ENCODE results near the gene EDRF1. TPM values are rescaled to one million over a fixed set of nuclear protein-coding genes. Genes with fewer than 3 reads are reported as not detected.

The EDRF1 gene
- total and polyA plus RNA-seq, 2 of the 13 experiments (the other 11 are each of a cell fraction or from before 2014, with no cell fraction given), result 16.9 to 26.7 TPM

DNA sequence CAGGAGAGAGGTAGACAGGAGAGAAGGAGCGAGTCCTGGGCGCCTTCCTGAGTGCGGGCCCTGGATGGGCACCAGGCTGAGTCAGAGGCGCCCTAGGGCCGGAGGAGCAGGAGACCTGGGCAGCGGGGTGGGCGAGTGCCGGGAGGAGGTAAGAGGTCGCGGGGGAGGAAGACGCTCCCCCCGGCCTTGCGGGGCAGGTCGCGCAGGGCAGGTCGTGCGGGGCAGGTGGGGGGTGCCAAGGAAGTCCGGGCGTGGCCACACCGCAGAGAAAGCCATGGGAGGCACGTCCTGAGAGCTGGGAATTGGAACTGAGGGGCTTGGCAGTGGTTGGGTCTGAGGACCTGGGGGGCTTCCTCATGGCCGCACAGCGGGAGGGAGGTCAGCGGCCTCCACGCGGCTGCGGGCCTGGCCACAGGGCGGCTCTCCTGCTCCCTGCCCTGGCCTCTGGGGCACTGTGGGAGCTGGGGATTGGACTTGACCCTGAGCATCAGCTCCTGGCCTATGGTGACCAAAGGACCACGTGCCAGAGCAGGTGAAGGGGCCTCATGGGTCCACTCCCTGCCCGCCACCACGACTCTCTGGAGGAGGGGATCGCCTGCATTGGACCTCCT lies 55.2 kb downstream of the EDRF1 start (continued):
- peak; percentile 47 for TF ChIP-seq CTCF (CRISPR knock-in tag; IDR thresholded peaks at IDR 0.05)
- no peak for TF ChIP-seq TP53 (CRISPR knock-in tag; conservative IDR thresholded peaks at IDR 0.05)
- TF ChIP-seq, protein P1, sequence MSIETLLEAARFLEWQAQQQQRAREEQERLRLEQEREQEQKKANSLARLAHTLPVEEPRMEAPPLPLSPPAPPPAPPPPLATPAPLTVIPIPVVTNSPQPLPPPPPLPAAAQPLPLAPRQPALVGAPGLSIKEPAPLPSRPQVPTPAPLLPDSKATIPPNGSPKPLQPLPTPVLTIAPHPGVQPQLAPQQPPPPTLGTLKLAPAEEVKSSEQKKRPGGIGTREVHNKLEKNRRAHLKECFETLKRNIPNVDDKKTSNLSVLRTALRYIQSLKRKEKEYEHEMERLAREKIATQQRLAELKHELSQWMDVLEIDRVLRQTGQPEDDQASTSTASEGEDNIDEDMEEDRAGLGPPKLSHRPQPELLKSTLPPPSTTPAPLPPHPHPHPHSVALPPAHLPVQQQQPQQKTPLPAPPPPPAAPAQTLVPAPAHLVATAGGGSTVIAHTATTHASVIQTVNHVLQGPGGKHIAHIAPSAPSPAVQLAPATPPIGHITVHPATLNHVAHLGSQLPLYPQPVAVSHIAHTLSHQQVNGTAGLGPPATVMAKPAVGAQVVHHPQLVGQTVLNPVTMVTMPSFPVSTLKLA (IDR thresholded peaks at IDR 0.05), result no peak

DNA sequence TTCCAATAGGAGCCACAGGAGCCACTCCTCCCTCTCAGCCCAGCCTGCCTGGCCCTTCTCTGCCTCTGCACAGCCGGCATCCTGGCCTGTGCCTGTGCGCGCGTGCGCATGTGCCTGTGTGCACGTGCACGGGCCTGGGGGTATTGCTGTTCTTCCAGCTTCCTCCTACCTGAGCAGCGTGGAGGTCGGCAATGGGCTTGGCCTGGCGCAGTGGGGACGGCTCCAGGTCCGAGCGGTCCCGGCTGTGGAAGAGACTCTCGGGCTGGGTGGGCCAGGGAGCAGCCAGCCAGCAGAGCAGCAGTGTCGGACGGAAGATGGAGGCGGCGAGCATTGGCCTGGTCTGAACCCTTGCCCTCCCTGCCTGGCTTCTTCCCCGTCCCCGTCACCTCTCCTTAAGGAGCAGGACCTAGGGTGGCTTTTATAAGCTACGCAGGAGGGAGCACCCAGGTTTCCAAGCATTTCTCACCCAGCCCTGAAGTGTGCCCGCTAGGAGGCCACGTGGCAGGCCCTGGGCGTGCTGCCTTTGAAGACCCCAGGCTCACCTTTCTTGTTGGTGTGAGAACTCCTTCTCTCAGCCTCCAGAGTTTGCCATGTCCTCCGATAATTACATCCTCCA lies 56.1 kb downstream of the EDRF1 start, which contains the start of gene MMP21:
TSS of gene MMP21 (minus strand) at position 331 of the 616 bp plus-strand sequence. CDS start at position 331, 0 bp downstream.
- Histone ChIP-seq H3K9ac (ENCODE audit: insufficient read depth, low read depth, low read length) (no peak within 1 kb of the TSS), H3K79me2 (ENCODE audit: insufficient read depth, low read length) (no peaks in the 10 kb centered on the region), H3K4me2 (ENCODE audit: low read depth, low read length) (no peak within 1 kb of the TSS), H3K36me3 (replicated peaks in 1 of 2; ENCODE audit: control insufficient read depth in 1 of 2, insufficient read depth in 2 of 2, low read length in 2 of 2) (no peaks in the 10 kb centered on the region), H3K9me3 (ENCODE audit: low read length) (no peaks in the 10 kb centered on the region), H4K20me1 (ENCODE audit: insufficient read depth, low read length) (no peaks in the 10 kb centered on the region), H3K4me1 (ENCODE audit: insufficient read depth, low read length) (peaks cover 29% of the 10 kb centered on the region), H3K27ac (ENCODE audit: extremely low read length, insufficient read depth, low read length) (no peak within 1 kb of the TSS), H3K4me3 (replicated peaks in 1 of 3; ENCODE audit: insufficient read depth in 1 of 3, low read depth in 2 of 3, low read length in 3 of 3) (no peak within 1 kb of the TSS), H3K27me3 (ENCODE audit: control insufficient read depth in 1 of 2, insufficient read depth in 2 of 2, low read length in 2 of 2) (no peaks in the 10 kb centered on the region; a peak in 3 of 5 replicates), H2AFZ (ENCODE audit: low read length) (no peak within 1 kb of the TSS)
- in situ Hi-C loops (cut with HindIII; ENCODE audit: extremely low pct_ligation_motif_present, low pct_unique_long_range_greater_than_20kb), result no loop called here
- no TSS peak for BruUV-seq (replicated peaks)
- WGBS (ENCODE audit: low lambda C conversion rate), result 78% methylated on average over 22 of the region's 26 CpGs
- DNase-seq (ENCODE audit: low spot score) (no peak), FAIRE-seq (no peak), ATAC-seq (no peak)
- ChIA-PET CTCF (ENCODE audit: low intra/inter-chr PET ratio, low total read pairs) (no interaction called here), POLR2A (no interaction called here)
- intact Hi-C loops (cut with micrococcal nuclease; ENCODE audit: unreplicated experiment), result loop anchor here (10.0 kb wide), 1 partner anchor 49 kb away; the partner anchor contains the start of genes BCCIP and UROS
- TF ChIP-seq HOXA3 (CRISPR knock-in tag; IDR thresholded peaks at IDR 0.05), result no peak
- no peak for TF ChIP-seq FIP1L1 (IDR thresholded peaks at IDR 0.05; ENCODE audit: borderline replicate concordance, insufficient read depth, low read depth, low read length)
- no peak for TF ChIP-seq SYNCRIP (IDR thresholded peaks at IDR 0.05; ENCODE audit: insufficient read depth, low read depth, low read length)
- TF ChIP-seq, protein P2, sequence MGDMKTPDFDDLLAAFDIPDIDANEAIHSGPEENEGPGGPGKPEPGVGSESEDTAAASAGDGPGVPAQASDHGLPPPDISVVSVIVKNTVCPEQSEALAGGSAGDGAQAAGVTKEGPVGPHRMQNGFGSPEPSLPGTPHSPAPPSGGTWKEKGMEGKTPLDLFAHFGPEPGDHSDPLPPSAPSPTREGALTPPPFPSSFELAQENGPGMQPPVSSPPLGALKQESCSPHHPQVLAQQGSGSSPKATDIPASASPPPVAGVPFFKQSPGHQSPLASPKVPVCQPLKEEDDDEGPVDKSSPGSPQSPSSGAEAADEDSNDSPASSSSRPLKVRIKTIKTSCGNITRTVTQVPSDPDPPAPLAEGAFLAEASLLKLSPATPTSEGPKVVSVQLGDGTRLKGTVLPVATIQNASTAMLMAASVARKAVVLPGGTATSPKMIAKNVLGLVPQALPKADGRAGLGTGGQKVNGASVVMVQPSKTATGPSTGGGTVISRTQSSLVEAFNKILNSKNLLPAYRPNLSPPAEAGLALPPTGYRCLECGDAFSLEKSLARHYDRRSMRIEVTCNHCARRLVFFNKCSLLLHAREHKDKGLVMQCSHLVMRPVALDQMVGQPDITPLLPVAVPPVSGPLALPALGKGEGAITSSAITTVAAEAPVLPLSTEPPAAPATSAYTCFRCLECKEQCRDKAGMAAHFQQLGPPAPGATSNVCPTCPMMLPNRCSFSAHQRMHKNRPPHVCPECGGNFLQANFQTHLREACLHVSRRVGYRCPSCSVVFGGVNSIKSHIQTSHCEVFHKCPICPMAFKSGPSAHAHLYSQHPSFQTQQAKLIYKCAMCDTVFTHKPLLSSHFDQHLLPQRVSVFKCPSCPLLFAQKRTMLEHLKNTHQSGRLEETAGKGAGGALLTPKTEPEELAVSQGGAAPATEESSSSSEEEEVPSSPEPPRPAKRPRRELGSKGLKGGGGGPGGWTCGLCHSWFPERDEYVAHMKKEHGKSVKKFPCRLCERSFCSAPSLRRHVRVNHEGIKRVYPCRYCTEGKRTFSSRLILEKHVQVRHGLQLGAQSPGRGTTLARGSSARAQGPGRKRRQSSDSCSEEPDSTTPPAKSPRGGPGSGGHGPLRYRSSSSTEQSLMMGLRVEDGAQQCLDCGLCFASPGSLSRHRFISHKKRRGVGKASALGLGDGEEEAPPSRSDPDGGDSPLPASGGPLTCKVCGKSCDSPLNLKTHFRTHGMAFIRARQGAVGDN (CRISPR knock-in tag; IDR thresholded peaks at IDR 0.05), result peak; percentile 1; the same call in 1 of the 2 replicates
- no peak for TF ChIP-seq NCOA5 (CRISPR knock-in tag; IDR thresholded peaks at IDR 0.05)

Measured in HepG2 (cell line).